Renal cortex interstitium (tissue), 15 donors: Measurements from ENCODE around the gene CA14. TPM values are rescaled to one million over a fixed set of nuclear protein-coding genes. Genes with fewer than 3 reads are reported as not detected.
"Not testable (repeated sequence)": the region's sequence is repeated elsewhere in the genome, so short reads cannot be mapped to it uniquely, and the experiment has no call there.

ENCODE experiments used
- DNase-seq, 11 donors: peaks; one replicate each; pipeline ENCODE4 v3.0.0-alpha.2; 2013; ENCODE audit warnings: low read depth in 9 of 11, low spot score in 4 of 11; ENCODE audit errors: extremely low read depth in 1 of 11
- long read RNA-seq, 16 experiments: transcript quantifications; one replicate each; lab custom pipeline, GENCODE V29; 2026
- polyA plus RNA-seq, 3 donors: library from polyadenylated mRNA; unstranded; fragments of 120-200 nt; gene quantifications; one replicate each; pipeline ENCODE4 v1.2.1, GENCODE V29; 2013; ENCODE audit not compliant: insufficient read length in 3 of 3

CA14 gene
- 1 to 10 TPM; 6.6 to 9.2 (median 8.0) TPM for polyA plus RNA-seq
- long read RNA-seq, donor 1, partial matches to known transcripts = 36 of 68 reads
- long read RNA-seq, donor 1, other reads (novel, unspliced or antisense) = 32 of 68 reads
- long read RNA-seq, donor 2 = 0 reads
- long read RNA-seq, donor 3, partial matches to known transcripts = 7 of 138 reads
- long read RNA-seq, donor 3, other reads (novel, unspliced or antisense) = 131 of 138 reads
- long read RNA-seq, donor 4, partial matches to known transcripts = 50 of 84 reads
- long read RNA-seq, donor 4, other reads (novel, unspliced or antisense) = 34 of 84 reads
- long read RNA-seq, donor 5 = 0 reads
- long read RNA-seq, donor 6, partial matches to known transcripts = 78 of 83 reads
- long read RNA-seq, donor 6, other reads (novel, unspliced or antisense) = 5 of 83 reads
- long read RNA-seq, donor 7, partial matches to known transcripts = 92 of 103 reads
- long read RNA-seq, donor 7, other reads (novel, unspliced or antisense) = 11 of 103 reads
- long read RNA-seq, donor 8, partial matches to known transcripts = 114 of 123 reads
- long read RNA-seq, donor 8, other reads (novel, unspliced or antisense) = 9 of 123 reads
- long read RNA-seq, donor 9, partial matches to known transcripts = 46 of 73 reads
- long read RNA-seq, donor 9, other reads (novel, unspliced or antisense) = 27 of 73 reads
- long read RNA-seq, donor 10, partial matches to known transcripts = 54 of 82 reads
- long read RNA-seq, donor 10, other reads (novel, unspliced or antisense) = 28 of 82 reads
- long read RNA-seq, donor 11, partial matches to known transcripts = 85 of 85 reads
- long read RNA-seq, donor 11, other reads (novel, unspliced or antisense) = 0 of 85 reads
- long read RNA-seq, donor 12, partial matches to known transcripts = 33 of 54 reads
- long read RNA-seq, donor 12, other reads (novel, unspliced or antisense) = 21 of 54 reads
- long read RNA-seq, donor 13, partial matches to known transcripts = 80 of 144 reads
- long read RNA-seq, donor 13, other reads (novel, unspliced or antisense) = 64 of 144 reads
- long read RNA-seq, donor 14 = 0 reads
- long read RNA-seq, donor 15, partial matches to known transcripts = 42 of 42 reads
- long read RNA-seq, donor 15, other reads (novel, unspliced or antisense) = 0 of 42 reads
- long read RNA-seq, donor 16, partial matches to known transcripts = 274 of 291 reads
- long read RNA-seq, donor 16, other reads (novel, unspliced or antisense) = 17 of 291 reads

DNA sequence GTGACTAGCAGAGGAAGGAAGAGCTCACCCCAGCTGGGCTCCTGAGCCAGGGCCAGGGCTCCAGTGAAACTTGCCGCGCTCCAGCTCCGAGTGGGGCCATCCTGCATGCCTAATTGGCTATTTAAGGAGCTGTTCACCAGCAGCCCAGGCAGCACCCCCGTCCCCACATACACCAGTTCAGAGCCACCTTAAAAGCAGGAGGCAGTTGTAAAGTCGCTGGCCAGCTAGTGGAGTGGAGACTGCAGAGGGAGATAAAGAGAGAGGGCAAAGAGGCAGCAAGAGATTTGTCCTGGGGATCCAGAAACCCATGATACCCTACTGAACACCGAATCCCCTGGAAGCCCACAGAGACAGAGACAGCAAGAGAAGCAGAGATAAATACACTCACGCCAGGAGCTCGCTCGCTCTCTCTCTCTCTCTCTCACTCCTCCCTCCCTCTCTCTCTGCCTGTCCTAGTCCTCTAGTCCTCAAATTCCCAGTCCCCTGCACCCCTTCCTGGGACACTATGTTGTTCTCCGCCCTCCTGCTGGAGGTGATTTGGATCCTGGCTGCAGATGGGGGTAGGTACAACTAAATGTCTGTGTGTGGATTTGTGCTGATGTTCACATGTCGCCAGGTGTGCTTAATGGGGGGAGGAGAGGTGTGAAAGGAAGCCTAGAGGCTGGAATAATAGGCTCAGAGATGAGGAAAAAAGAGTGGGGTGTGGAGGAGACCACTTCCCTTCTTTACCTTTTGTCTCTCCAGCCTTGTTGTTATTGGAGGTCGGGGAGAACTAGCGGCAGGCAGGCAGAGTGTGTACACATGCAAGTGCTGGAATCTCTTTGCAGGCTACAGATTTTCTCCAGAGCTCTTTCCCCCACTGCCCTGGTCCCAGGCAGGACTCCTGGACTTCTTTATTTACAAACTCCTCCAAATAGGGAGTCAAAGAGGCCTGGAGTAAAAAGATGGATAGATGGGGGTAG is at the start of gene CA14:
CA14 (plus strand) TSS at position 151 of the 962 bp plus-strand sequence; CDS start at position 506, 355 bp downstream.
- DNase-seq = no peak

DNA sequence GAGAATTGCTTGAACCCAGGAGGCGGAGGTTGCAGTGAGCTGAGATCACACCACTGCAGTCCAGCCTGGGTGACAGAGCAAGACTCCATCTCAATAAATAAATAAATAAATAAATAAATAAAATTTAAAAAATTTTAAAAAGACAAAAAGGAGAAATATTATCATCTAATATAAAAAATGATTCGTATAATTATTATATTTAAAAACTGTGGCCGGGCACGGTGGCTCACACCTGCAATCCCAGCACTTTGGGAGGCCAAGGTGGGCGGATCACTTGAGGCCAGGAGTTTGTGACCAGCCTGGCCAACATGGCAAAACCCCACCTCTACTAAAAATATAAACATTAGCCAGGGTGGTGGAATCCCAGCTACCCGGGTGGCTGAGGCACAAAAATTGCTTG is 49.1 kb upstream of the CA14 start:
- not testable (repeated sequence) for DNase-seq

DNA sequence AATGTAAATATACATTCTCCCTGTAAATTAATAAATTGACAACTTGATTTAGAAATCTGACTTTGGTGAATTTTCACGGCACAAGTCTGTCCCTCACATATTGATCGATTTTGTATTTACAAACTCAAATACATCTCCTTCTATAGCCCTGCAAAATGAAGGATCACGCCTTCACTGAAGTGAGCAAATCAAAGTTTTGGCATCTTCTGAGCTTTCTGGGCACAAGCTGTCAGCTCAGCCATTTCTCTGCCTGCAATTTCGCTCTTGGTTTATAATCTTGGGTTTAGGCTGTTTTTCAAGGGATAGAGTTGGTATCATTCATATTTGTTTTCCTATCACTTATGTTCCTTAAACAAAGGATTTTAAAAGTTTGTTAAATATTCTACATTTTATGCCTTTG is 47.5 kb upstream of the CA14 start:
- no peak for DNase-seq

DNA sequence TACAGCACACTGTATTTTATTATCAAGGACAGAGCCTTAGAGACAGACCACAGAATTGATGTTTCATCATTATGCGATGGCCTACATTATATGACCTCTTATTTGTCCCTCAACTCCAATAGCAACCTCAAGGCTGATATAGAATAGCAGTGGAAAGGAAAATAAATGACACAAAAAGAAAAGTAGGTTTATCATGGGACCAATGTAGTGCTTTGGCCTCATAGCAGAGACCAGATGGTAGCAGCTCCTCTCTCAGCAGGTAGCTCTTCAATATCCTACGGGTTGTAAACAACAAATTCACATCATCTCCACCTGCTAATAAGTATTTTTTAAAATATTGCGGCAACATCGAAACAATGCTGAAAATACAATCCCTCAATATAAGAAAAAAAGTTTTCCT is 46.9 kb upstream of the CA14 start:
- no peak for DNase-seq

DNA sequence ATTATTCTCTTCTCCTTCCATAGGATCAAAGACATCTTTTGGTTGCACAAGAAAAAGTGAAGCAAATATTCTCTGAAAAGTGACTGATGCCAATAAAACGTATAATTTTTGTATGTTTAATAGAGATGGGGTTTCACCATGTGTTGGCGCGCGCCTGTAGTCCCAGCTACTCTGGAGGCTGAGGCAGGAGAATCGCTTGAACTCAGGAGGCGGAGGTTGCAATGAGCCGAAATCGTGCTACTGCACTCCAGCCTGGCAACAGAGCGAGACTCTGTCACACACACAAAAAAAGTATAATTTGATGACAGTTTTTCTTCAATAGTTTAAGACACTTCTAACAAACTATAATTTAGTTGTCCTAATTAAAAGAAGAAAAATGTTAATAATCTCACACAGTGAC is 45.5 kb upstream of the CA14 start:
- DNase-seq = no peak

DNA sequence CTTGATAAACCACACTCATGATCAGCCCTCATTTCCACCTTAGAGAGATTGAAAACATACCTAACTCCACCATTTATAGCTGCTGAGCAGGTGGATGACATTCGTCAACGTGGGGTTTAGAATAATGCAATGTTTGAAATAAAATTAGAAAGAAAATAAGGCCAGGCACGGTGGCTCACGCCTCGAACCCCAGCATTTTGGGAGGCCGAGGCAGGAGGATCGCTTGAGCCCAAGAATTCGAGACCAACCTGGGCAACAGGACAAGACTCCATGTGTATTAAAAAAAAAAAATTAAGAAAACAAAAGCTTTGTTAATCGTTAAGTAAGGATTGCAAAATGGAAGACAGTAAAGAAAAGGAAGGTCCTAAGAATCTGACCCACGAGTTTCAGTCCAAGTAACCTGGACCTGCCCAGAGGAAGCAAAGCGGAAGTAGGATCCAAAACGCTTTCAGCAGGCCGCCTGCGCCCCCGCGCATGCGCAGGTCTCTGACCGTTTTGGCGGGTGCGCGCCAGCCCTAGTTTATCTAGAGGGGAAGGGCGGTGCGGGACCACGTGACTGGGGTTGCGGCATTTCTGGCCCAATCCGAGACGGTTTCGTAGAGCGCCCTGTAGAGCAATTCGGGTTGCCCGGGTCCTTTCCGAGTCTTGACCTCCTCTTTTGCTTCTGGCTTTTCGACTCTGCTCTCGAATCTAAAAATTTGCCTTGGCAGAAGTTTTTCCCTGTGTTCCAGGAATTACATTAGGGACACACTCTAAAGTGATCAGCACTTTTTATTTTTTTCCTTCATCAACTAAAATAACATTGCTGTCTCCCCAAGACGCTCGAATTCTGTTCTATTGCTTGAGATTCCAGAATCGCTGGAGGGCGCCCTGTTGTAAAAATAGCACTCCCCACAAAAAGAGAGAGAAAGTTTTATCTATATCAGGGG is 44.1 kb upstream of the CA14 start:
- DNase-seq = peak; percentile 77 to 93 (median 88)

DNA sequence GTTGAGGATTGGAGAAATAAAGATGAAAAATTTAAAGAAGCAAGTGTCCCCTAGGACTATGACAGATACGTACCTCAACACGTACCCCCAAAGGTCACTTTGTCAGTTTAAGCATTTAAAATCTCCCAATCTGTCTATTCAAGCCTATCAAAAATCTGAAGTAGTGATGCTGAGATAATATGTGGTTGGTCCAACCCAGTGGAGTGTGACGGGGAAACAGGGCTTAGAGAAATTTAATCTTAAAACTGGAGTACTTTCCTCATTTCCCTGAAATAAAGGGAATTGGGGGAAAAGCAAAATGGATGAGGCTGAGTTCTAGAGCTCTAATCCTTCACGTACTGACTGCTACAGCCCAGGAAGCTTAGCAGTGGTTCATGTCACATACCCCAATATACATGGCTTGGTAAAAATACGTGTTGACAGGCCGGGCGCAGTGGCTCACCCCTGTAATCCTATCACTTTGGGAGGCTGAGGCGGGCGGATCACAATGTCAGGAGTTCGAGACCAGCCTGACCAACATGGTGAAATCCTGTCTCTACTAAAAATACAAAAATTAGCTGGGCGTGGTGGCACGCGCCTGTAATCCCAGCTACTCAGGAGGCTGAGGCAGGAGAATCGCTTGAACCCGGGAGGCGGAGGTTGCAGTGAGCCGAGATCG is 43.3 kb upstream of the CA14 start:
- peak in 1 of 11 donors; percentile 25 for DNase-seq

DNA sequence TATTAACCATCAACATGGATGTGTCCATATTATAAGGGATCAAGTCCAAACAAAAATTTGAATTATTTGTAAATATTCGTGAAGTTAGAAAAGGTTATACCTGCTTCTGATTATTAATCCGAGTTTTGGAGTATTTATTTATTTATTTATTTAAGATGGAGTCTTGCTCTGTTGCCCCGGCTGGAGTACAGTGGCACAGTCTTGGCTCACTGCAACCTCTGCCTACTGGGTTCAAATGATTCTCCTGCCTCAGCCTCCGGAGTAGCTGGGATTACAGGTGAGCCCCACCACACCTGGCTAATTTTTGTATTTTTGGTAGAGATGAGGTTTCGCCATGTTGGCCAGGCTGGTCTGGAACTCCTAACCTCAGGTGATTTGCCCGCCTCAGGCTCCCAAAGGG is 41.7 kb upstream of the CA14 start:
- DNase-seq = not testable (repeated sequence)

DNA sequence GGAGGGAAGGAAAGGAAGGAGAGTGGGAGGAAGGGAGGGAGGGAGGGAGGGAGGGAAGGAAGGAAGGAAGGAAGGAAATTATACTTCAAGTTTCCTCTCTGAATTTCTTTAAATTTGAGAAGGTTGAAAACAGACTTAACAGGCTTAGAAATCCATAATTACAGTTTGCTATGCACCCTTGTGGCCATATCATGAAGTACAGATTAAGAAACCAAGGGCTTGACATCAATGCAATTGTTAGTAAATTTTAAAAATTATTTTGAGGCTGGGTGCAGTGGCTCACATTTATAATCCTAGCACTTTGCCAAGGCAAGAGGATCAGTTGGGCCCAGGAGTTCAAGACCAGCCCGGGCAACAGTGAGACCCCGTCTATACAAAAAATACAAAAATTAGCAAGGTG is 36.0 kb upstream of the CA14 start:
- no peak for DNase-seq

DNA sequence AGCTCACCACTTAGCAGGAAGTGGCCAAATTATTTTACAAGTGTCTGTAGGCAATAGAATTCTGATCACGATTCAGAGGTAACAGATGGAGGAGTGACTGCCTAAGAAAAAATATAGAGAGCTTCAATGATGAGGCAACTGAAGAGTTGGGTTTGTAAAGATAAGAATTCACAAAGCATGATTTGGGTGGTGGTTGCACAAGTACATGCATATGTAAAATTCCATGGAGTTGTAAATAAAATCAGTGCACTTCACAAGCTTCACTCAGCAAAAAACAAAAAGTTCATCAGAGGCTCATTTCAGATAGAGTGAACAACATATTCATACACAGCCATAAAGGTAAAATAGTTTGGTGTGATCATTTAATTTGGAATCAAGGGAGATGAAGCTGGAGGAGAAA is 32.6 kb upstream of the CA14 start:
- DNase-seq = no peak

DNA sequence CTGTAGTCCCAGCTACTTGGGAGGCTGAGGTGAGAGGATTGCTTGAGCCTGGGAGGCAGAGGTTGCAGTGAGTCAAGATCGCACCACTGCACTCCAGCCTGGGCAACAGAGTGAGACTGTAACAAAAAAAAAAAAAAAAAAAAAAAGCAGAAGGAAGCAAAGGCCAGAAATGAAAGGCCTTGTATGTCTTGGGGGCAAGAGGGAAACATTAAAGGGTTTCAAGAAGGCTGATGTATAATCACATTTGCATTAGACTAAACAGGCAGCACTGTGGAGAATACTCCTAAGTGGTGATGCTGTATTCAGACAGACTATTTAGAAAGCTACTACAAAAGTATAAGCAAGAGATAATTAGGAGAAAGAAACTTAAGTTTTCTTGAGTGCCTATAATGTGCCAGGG is 32.0 kb upstream of the CA14 start:
- DNase-seq = no peak

DNA sequence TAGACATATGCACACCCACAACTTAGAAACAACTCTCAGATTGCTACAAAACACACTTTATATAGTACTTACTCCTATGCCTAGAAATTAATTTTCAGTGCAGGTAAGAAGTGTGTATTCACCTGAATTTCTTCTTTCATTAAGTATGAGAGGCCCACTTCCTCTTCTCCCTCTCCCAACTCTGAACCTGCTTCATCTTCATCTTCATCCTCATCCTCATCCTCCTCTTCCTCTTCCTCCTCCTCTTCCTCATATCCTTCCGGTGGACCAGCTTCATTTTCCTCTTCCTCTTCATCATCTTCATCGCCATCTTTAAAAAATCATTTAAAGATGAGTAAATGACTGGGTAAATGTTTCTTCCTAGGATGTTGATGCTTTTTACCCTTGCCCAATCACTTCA is 31.1 kb upstream of the CA14 start:
- DNase-seq = no peak

DNA sequence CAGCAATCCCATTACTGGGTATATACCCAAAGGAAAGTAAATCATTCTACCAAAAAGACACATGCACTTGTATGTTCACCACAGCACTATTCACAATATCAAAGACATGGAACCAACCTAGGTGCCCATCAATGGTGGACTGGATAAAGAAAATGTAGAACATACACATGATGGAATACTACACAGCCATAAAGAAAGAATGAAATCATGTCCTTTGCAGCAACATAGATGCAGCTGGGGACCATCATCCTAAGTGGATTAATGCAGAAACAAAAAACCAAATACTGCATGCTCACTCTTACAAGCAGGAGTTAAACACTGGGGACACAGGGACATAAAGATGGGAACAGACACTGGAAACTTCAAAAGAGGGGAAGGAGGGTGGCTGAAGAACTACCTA is 30.3 kb upstream of the CA14 start:
- no peak for DNase-seq

DNA sequence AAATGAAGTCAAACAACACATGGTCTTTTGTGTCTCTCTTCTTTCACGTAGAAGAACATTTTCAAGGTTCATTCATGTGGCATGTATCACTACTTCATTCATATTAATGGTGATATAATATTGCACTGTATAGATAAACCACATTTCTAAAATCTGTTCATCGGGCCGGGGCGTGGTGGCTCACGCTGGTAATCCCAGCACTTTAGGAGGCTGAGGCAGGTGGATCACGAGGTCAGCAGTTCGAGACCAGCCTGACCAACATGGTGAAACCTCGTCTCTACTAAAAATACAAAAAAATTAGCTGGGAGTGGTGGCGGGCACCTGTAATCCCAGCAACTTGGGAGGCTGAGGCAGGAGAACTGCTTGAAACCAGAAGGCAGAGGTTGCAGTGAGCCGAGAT is 29.3 kb upstream of the CA14 start:
- DNase-seq = not testable (repeated sequence)

DNA sequence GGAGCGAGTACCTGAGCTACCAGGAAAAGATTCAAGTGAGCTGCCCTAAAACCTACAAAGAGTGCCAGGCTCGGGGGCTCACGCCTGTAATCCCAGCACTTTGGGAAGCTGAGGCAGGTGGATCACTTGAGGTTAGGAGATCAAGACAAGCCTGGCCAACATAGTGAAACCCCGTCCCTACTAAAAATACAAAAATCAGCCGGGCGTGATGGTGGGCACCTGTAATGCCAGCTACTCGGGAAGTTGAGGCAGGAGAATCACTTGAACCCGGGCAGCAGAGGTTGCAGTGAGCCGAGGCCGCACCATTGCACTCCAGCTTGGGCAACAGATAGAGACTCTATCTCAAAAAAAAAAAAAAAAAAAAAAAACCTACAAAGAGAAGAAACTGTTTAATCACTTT is 24.7 kb upstream of the CA14 start:
- DNase-seq = not testable (repeated sequence)

DNA sequence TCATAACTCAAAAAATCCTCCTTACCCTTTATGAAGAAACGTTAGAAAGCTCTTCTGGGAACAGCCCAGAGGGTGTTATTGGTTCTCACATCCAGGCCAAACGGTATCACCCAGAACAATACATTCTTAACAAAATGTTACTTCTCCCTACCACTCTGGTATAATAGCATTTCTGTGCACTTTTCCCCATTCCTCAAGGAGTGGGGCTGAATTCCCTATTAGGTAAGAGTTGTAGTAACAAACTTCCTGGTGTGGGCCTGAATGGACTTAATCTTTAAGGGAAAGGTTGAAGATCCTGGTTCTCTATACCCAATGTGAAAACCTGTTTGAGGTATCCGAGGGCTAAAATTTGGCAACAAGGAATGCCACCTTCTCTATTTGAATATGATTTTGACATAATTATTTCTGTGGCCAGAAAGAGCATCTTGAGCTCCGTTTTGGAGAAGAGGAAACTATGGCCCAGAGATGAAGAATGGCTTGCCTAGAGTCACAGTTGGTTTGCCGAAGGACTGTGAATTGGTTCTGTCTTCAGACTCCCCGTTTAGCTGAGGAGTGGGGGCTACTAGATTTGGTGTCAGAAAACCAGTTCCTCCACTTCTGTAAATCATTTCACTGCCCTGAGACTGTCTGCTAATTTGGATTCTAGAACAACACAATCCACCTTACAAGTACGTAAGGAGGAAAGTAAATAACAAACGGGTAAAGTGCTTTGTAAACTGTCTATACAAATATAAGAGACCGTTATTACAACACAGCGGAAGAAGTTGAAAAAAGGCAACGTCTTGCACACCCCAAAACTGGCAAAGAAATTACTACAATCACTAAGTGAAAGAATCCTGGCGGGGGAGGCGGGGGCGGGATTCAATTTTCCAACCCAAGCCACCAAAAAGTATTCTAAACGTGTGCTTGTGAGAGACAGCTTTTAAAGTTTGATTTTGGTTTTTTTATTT is 23.9 kb upstream of the CA14 start:
- peak in 2 of 11 donors; percentile 55 to 72 for DNase-seq
